Measurements from ENCODE around the gene COL23A1.
A peak's percentile ranks its signal among the peaks of the same experiment; 100 is the strongest.
"Not testable (repeated sequence)": the region's sequence is repeated elsewhere in the genome, so short reads cannot be mapped to it uniquely, and the experiment has no call there.

Gene COL23A1

DNA sequence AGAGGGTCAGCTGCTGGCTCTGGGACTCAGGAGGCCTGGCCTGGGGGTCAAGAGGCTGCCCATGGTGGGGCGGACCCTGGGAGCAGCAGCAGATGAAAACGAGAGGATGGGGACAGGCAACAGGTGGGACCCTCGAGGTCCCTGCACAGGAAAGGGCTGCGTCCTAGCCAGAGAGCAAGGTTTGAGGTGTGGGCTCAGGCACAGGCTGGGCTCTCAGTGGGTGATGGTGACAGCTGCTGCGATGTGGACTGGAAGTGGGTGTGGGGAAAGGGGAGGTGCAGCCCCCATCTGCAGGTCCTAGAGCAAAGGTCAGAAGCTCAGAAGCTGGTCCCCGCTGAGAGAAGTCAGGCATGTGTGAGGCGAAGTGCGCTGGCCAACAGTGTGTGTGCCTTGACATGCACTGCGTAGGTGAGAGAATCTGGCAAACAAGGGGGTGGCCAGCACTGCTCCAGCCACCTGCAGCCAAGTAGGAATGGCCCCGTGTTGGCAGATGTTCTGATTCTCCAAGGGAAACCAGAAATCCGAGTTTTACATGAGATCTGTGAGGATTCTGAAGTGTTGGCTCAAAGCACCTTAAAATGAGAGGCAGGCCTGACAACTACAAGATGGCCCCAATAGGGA lies 85.7 kb downstream of the COL23A1 start:
- no peak for DNase-seq (ENCODE audit: low read depth)

DNA sequence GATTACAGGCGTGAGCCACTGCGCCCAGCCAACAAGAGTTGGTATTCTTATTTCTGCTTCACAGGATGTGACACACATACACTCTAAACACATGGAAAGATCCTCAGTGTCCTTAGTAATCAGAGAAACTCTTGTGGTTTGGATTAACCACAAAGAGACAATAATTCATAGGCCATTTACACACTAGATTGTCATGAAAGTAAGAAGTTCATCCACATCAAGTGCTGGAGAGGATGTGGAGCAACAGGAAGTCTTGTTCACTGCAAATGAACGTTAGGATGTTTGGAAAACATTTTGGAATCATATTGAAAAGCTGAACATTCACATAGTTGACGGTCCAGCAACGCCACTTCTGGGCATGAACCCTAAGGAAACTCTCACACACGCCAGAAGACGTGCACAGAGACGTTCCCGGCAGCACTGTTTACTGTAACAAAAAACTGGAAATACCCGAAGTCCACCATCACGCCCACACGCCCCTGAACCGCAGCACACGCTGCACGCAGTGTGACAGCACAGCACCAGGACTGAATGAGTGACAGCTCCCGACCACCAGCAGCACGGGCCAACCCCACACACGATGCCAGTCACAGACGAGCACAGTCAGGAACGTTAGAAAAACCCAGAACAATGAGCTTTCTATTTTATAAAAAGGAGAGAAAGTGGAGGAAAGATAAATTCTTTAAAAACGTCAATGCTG lies 87.6 kb downstream of the COL23A1 start:
- DNase-seq (ENCODE audit: low read depth): no peak

DNA sequence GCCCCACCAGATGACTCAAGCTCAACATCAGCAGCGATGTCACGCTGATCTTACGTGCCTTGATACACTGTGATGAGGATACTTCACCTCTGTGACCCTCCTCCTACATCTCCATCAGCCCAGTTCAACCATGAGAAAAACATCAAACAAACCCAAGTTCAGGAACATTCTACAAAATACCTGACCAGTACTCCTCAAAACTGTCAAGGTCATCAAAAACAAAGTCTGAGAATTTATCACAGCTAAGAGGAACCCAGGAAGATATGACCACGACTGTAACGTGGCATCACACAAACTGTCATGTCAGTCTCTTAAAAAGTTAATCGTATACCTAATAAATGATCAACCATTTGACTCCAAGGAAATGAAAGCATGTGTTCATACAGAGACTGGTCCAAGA lies 90.8 kb downstream of the COL23A1 start:
- DNase-seq (ENCODE audit: low read depth): no peak

DNA sequence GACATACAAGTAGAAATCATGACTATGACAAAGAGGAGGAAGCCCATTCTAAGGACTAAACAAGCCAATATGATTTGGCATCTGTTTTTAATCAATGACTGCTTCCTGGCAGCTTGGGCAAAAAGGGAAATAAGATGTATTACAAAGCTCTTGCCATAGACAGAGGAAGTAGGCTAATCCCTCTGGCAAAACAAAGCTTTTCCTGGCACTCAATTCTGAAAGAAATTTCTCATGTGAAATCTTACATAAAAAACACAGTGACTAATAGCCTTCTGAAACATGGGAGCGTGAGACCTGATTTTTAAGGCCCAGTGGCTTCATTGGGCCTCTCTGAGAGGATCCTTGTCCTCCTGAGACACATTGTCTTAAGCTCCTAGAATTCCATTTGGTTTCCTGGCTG lies 93.6 kb downstream of the COL23A1 start:
- DNase-seq (ENCODE audit: low read depth): no peak

DNA sequence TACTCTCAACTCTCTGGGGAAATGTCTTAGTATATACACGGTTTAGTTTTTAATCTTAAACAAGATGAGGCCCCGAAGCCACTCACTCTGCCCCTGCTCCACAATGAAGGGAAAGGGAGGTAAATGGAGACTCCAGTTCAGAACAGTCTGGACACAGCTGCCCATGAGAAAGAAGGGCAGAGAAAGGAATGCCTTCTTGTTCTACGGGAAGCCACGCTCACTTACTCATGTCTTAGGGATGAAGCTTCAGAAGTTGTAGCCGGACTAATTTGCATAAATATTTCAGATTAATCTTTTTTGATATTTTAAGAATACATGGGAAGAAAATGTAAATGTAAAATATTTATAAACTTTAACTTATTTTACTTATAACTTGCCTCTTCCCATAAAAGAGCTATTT lies 94.0 kb downstream of the COL23A1 start:
- DNase-seq (ENCODE audit: low read depth): no peak

DNA sequence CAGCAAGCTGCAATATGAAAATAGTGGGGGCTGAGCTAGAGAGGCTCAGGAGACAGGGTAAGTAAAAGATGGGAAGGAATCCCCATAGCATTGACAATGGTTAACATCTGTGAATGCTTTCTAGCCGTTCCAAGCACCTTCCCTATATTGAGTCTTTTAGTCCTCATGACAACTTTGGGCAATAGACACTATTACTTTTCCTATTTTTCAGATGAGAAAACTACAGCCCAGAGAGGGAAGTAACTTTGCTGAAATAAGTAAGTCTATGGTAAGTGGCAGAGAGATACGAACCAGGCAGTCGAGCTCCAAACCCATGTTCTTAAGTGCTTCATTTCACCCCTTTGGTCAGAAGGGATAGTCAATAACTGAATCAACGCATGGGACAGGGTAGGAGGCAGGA lies 94.5 kb downstream of the COL23A1 start:
- DNase-seq (ENCODE audit: low read depth): no peak

DNA sequence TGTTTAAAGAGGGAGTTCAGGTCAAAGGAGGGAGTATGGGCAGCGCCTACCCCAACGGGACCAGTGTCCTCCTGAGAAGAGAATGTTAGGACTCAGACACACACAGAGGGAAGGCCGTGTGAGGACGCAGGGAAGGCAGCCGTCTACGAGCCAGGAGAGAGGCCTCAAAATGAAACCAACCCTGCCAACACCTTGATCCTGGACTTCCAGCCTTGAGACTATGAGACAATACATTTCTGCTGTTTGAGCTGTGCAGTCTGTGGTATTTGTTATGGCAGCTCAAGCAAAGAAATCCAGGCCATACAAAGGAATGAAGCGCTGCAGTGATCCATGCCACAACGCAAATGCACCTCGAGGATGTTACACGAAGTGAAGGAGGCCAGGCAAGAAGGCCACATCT lies 97.9 kb downstream of the COL23A1 start:
- DNase-seq (ENCODE audit: low read depth): no peak

DNA sequence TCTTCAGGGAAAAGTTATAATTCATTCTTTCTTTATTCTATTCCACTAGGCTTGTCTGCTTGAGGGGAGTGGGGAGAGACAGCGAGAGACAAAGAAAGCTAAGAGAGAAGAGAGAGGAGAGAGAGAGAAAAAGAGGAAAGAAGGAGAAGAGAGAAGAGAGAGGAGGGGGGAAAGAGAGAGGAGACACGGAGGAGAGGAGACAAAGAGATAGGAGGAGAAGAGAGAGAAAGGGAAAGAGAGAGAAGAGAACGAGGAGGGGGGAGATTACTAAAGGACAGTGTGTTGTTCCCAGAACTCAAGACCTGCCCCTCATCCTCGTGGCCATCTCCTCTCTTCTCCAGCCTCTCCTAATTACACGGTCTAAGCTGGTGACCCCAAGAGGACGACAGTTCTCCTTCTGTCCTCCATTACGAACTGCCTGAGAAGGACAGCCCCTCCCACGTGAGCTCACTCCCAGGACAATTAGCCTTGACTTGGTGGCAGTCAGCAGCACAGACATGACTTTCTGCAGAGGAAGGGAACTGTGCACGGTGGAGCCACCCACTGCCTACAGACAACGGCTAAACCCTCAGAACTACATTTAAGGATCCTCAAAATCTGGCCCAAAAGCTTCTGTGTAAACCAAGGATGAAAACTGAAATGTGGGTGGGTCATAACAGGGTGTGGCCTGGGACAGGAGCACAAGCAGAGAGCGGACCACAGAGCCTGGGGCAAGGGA lies 99.1 kb downstream of the COL23A1 start:
- DNase-seq (ENCODE audit: low read depth): no peak

DNA sequence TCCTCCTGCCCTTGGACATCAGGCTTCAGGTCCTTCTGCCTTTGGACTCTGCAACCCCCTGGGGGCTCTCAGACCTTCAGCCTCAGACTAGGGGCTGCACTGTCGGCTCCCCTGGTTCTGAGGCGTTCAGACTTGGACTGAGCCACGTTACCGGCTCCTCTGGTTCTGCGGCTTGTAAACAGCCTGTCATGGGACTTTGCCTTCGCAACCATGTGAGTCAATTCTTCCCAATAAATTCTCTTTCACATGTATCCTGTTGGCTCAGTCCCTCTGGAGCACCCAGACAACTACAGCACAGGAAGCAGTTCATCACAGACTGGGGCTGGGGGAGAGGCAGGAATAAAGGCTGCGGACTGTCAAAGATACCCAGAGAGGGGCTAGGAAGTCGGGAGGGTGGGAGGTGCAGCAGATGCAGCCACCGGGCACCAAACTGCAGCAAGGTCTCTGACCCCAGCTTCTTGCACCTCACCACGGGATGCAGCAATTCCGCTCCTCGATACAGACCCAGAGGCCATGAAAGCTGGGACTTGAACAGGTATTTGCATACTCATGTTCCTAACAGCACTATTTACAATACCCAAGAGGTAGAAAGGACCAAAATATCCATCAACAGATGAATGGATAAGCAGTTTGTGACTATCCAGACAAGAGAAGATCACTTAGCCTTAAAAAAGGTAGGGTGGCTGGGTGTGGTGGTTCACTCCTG lies 100.8 kb downstream of the COL23A1 start:
- DNase-seq (ENCODE audit: low read depth): no peak

DNA sequence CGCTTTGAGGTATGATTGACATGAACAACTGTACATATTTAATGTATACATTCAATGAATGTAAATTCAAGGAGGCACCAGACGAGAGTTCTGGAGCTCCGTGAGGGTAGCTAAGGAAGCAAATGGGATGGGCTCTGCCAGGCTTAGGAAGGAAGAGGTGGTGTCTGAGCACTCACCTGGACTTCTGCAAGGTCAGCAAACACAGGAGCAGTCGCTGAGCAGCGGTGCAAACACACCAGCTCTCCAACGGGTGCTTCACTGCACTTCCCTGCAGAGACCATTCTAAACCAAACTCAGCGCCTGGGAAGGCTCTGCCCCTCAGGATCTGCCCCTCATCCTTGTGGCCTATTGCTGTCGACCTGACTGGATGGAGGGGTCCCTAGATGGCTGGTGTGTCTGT lies 101.5 kb downstream of the COL23A1 start:
- no peak for DNase-seq (ENCODE audit: low read depth)

DNA sequence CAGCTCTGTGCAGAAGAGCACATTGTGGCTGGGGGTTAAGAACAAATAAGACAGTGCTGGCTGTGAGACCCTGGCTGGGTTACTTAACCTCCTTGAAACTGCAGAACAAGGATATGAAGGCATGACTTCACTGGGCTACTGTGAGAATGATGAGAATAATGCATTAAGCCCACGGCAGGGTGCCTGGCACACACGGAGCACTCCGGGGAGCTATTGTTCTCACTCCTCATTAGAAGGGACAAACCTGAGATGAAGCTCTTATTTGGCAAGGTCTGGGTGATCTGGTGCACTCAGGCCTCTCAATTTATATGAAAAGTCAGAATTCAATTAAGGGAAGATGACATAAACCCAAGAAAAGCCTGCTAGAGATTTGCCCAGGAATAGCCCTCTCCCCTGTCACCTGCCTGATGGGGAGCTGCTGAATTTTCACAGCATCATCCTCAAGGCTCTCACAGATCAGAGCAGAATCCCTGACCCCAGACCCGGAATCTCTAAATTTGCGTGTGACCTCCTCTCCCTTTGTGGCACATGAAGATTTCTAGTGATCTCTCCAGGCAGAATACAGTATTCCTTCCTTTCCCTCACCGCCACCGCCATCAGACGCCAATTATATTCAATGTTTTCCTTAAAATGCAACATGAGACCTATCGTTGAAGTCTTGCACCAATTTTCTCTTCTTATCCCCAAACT lies 102.1 kb downstream of the COL23A1 start:
- no peak for DNase-seq (ENCODE audit: low read depth)

DNA sequence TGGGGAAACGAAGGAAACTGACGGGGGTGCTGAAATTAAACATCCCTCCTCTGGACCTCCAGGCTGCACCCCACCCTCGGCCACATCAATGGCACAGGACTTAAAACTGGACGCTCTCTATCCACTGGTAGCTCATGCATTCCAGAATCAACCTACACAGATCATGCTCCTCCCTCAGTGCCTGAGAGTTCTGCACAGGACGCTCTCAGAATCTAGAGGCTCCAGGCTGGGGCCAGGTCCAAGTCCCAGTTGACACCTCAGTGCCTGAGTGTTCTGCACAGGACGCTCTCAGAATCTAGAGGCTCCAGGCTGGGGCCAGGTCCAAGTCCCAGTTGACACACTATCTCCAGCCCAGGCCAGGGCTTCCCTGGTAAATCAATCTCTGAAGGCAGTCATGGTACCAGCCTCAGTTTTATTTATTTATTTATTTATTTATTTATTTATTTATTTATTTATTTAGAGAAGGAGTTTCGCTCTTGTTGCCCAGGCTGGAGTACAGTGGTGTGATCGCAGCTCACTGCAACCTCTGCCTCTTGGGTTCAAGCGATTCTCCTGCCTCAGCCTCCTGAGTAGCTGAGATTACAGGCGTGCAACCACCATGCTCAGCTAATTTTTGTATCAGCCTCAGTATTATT lies 103.2 kb downstream of the COL23A1 start:
- not testable (repeated sequence) for DNase-seq (ENCODE audit: low read depth)

DNA sequence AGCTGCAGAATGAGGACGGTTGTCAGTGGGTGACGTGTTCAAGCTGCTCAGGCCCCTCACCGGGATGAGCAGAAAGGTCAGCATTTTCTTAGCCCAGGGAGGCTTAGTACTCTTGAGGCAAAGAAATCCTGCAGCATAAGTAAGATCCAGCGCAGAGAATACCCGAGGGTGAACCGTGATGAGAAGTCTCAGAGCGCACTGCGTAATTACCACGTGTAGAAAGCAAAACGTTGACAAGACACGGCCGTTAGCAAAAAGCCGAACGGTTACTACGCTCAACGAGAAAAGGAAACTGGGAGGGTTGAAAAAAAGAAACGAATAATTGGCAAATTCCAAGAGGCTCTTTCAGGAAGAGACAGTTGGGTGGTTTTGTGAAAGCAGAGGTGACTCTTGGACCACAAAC lies 104.0 kb downstream of the COL23A1 start:
- no peak for DNase-seq (ENCODE audit: low read depth)

DNA sequence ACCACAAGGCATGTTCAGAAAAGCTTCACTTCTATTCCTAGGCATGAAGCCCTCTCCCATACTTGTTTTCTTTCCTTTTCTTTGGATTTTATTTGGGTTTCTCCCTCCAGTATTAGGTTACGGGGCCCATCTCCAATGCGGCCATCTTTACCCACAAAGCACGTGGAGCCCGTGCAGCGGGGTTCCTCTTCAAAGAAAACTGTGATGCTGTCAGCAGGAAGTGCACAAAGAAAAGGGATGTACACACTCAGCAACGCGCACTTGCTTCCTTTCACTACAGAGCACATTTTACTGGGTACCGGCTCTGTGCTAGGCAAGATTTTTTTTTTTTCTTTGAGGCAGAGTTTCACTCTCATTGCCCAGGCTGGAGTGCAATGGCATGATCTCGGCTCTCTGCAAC lies 106.6 kb downstream of the COL23A1 start:
- peak; percentile 3 for DNase-seq (ENCODE audit: low read depth)

DNA sequence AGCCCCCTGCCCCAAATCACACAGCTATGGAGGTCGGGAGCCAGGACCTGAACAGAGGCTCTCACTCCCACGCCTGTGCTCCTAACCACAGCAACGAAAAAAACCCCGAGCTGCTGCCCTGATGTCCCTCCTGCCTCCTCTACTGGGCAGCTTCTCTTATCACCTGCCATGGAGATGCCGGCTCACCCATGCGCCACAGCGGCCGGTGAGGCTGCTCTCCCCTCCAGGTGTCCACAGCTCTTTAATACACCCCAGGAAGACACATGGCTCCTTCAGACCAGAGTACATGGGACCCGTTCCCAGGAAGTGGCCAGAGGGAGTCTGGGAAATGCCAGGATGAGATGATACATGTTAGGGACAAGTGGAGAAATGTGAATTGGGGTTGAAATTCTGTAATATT lies 110.9 kb downstream of the COL23A1 start:
- no peak for DNase-seq (ENCODE audit: low read depth)

DNA sequence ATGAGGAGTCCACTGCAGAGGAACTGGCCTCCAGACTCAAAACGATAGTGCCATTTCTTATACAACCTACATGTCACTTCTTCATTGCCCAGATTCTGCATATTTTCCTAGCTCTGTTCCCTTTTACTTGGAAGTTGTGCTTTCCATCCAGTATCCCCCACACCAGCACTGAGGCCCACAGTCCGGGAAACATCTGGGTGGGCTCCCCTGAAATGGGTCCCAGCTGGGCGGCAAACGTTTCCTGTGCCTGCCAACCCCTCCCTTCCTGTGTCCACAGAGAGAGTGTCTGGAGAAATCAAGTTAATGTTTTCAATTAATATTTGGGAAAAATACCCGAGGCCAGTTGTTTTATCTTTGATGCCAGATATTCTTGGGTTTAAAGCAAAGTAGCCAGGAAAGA lies 111.8 kb downstream of the COL23A1 start:
- DNase-seq (ENCODE audit: low read depth): no peak

DNA sequence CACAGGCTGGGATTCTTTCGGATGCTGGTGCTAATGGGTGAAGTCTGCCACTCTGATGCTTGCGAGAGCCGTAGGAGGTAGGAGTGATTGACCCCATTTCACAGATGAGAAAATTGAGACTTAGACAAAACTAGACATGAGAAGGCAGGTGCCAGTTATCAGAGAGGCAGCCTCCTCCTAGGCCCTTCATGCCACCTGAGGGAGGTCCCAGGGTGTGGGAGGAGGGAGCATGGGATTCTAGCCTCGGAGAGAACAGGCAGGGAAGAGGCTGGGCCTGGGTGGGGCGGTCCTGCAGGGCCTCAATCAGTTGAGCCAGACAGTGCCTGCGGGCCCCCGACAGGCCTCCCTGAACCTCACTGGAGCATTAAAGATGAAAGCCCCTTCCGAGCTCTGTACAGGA lies 112.4 kb downstream of the COL23A1 start:
- no peak for DNase-seq (ENCODE audit: low read depth)

DNA sequence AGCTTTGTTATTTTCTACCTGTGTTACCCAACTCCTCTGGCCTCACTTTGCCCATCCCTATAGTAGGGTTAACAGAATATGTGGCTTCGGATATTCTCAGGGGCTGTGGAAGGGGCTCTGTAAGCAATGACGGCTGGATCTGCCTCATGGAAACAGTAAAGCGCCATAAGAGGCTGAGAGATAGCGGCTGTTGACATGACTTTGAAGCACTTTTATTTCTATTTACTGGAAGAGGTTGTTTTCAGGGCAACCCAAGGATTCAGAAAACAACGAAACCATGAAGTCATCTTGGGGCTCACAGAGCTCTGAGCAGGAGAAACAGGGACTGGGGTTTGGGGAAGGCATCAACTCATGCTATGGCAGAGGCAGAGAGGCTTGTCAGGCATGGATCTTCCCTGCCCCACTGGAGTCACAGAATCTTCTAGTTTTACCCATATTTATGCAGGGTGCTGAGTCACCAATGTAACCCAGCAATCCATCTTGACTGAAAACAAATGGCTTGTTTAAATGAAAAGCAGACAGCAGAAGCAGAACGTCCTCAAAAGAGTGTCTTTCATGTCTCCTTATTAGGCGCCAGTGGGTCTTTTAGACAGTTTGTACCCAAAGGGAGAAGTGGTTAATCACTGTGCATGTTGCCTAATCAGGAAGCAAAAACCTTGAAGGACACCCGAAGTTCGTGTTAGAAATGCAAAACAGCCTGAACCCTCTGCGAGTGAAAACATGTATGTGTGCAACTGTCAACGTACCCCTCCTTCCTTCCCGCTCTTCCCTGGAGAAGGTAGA lies 113.0 kb downstream of the COL23A1 start:
- DNase-seq (ENCODE audit: low read depth): no peak

DNA sequence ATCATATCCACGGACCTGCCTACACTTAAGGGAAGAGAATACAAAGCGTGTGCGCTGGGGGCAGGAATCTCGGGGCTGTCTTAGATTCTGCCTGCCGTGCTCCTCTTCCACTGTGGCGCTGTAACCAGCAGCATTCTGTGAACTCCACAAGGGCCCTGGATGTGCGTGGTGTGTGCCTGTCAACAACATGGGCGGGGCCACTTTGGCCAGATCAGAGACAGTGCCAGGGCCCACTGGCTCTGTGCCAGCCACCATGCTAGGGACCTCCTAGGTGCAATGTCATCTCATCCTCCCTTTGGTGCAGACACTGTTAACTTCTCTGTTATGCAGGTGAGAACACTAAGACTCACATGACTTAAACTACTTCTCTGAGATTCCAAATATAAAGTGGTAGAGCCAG lies 113.7 kb downstream of the COL23A1 start:
- no peak for DNase-seq (ENCODE audit: low read depth)

DNA sequence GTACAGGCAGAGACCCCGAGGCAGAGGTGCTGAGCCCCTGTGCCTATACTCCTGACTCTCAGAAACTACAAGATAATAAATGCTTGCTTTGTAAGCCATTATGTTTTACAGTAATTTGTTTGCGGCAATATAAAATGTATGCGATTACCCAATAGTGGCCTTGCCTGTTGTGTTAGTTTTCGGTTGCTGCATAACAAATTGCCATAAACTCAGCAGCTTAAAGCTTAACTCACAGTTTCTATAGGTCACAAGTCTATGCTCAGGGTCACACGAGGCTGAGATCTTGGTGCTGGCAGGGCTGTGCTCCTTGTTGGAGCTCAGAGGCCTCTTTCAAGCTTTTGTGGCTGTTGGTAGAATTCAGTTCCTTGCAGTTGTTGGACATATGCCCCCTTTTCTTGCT lies 114.8 kb downstream of the COL23A1 start:
- no peak for DNase-seq (ENCODE audit: low read depth)
